K562 (cell line): Measurements from ENCODE around the gene DR1. TPM values are rescaled to one million over a fixed set of nuclear protein-coding genes. Genes with fewer than 3 reads are reported as not detected.

Source experiments
- BRD4 ChIP-seq: fragments of 200-600 bp; sonication (generic); IDR thresholded peaks from 2 replicates; pipeline ENCODE4 v1.6.1; 2017; ENCODE audit warnings: inconsistent platforms
- ESRRA ChIP-seq: fragments of 450-650 bp; IDR thresholded peaks from 2 replicates; pipeline ENCODE4 v1.6.1; 2014; ENCODE audit warnings: low read depth, mild to moderate bottlenecking, moderate library complexity, borderline replicate concordance
- FOXO4 ChIP-seq: fragments of 450-650 bp; formaldehyde crosslinking; IDR thresholded peaks from 2 replicates; pipeline ENCODE4 v1.4.0; 2020; ENCODE audit warnings: mild to moderate bottlenecking, moderate library complexity
- KDM2B ChIP-seq: fragments of 250-450 bp; sonication (Bioruptor Pico); IDR thresholded peaks from 2 replicates; pipeline ENCODE4 v1.8.0; 2021; ENCODE audit warnings: mild to moderate bottlenecking, moderate library complexity
- MNT ChIP-seq, 2 experiments: fragments of 450-650 bp; conservative IDR thresholded peaks; 2 replicates each; pipeline ENCODE4 v1.6.1; 2017; ENCODE audit warnings: mild to moderate bottlenecking in 2 of 2, moderate library complexity in 2 of 2
- MXI1 ChIP-seq: IDR thresholded peaks from 2 replicates; pipeline ENCODE4 v1.6.1; 2011; ENCODE audit warnings: low read depth, mild to moderate bottlenecking, improper control_type of control experiment, low read length
- NR4A1 ChIP-seq, 2 experiments: fragments of 250-450 bp in 1 of 2; fragments of 450-650 bp in 1 of 2; sonication (Bioruptor Pico) in 1 of 2; IDR thresholded peaks; 2 replicates each; pipeline versions ENCODE4 v1.4.0 to v1.6.1; 2016 to 2020; ENCODE audit warnings: mild to moderate bottlenecking in 2 of 2, missing compliant biosample characterization in 1 of 2, missing genetic modification characterization in 1 of 2, moderate library complexity in 1 of 2
- PCBP1 ChIP-seq: fragments of 200-400 bp; formaldehyde crosslinking; IDR thresholded peaks from 2 replicates; pipeline ENCODE4 v1.6.1; 2018; ENCODE audit warnings: mild to moderate bottlenecking, low read depth, low read length; ENCODE audit not compliant: poor library complexity, severe bottlenecking
- PRDM10 ChIP-seq: fragments of 450-650 bp; IDR thresholded peaks from 2 replicates; pipeline ENCODE4 v1.6.1; 2018; ENCODE audit not compliant: partially characterized antibody
- RNF2 ChIP-seq: sonication (generic); IDR thresholded peaks from 2 replicates; pipeline ENCODE4 v1.6.1; 2016
- SREBF2 ChIP-seq: sonication (generic); formaldehyde crosslinking; IDR thresholded peaks from 2 replicates; pipeline ENCODE4 v1.4.0; 2020; ENCODE audit warnings: mild to moderate bottlenecking, missing genetic modification reagents
- ZBTB2 ChIP-seq: fragments of 450-650 bp; IDR thresholded peaks from 2 replicates; pipeline ENCODE4 v1.6.1; 2016; ENCODE audit warnings: antibody characterized with exemption
- polyA plus RNA-seq, 8 experiments: library from polyadenylated mRNA; depleted of rRNA in 4 of 8; stranded (reverse) in 5 of 8; unstranded in 3 of 8; fragments of >200 nt; fragmentation: Nextera tagmentation in 2 of 8; fragmentation: Illumina TruSeq in 1 of 8; extraction: Ambion mirVana in 2 of 8; extraction: Trizol in 1 of 8; gene quantifications; 2 replicates each; pipeline versions ENCODE4 v1.2.1 to v1.2.3, GENCODE V29; 2011 to 2014; ENCODE audit warnings: inconsistent platforms in 1 of 8, missing spikeins in 1 of 8
- total RNA-seq, 7 experiments: library from RNA; depleted of rRNA in 6 of 7; stranded (reverse); fragments of >200 nt in 6 of 7; fragmentation: Illumina TruSeq in 2 of 7; extraction: Trizol in 2 of 7; gene quantifications; 2 replicates each; pipeline versions ENCODE4 v1.2.1 to v1.2.3, GENCODE V29; 2011 to 2021; ENCODE audit warnings: low replicate concordance in 1 of 7
- TF ChIP-seq, protein P1 (sequence below): sonication (generic); formaldehyde crosslinking; IDR thresholded peaks from 2 replicates; pipeline ENCODE4 v1.8.0; 2022; ENCODE audit warnings: mild to moderate bottlenecking, missing genetic modification reagents
- TF ChIP-seq, protein P2 (sequence below): fragments of 450-650 bp; formaldehyde crosslinking; IDR thresholded peaks from 2 replicates; pipeline ENCODE4 v1.4.0; 2022; ENCODE audit warnings: missing genetic modification characterization

The DR1 gene
- total and polyA plus RNA-seq, 9 of the 15 experiments (the other 6 are each of a cell fraction or from before 2014, with no cell fraction given) = 8.1 to 78.8 (median 46.3) TPM

GRCh38 chr1:93345633-93346420 is at the start of gene DR1 (continued):
- TF ChIP-seq MXI1 = peak; percentile 62; the same call in 1 of the 2 replicates
- peak; percentile 90 for TF ChIP-seq PCBP1
- TF ChIP-seq, protein P1, sequence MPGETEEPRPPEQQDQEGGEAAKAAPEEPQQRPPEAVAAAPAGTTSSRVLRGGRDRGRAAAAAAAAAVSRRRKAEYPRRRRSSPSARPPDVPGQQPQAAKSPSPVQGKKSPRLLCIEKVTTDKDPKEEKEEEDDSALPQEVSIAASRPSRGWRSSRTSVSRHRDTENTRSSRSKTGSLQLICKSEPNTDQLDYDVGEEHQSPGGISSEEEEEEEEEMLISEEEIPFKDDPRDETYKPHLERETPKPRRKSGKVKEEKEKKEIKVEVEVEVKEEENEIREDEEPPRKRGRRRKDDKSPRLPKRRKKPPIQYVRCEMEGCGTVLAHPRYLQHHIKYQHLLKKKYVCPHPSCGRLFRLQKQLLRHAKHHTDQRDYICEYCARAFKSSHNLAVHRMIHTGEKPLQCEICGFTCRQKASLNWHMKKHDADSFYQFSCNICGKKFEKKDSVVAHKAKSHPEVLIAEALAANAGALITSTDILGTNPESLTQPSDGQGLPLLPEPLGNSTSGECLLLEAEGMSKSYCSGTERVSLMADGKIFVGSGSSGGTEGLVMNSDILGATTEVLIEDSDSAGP (CRISPR knock-in tag) = peak; percentile 68; the same call in 1 of the 2 replicates
- TF ChIP-seq BRD4 = peak; percentile 95; the same call in 1 of the 2 replicates
- TF ChIP-seq ESRRA = peak; percentile 43; the same call in 1 of the 2 replicates
- 0 out of 2 replicates have a peak, but pooled peaks have one; percentile 55 for TF ChIP-seq ZBTB2
- no peak for TF ChIP-seq FOXO4 (CRISPR knock-in tag)
- peak; percentile 96 for TF ChIP-seq RNF2
- peak; percentile 54 for TF ChIP-seq PRDM10
- TF ChIP-seq, protein P2, sequence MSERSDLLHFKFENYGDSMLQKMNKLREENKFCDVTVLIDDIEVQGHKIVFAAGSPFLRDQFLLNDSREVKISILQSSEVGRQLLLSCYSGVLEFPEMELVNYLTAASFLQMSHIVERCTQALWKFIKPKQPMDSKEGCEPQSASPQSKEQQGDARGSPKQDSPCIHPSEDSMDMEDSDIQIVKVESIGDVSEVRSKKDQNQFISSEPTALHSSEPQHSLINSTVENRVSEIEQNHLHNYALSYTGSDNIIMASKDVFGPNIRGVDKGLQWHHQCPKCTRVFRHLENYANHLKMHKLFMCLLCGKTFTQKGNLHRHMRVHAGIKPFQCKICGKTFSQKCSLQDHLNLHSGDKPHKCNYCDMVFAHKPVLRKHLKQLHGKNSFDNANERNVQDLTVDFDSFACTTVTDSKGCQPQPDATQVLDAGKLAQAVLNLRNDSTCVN (CRISPR knock-in tag) = no peak
- TF ChIP-seq SREBF2 (CRISPR knock-in tag) = no peak
- 0 out of 2 replicates have a peak, but pooled peaks have one; percentile 13 for TF ChIP-seq NR4A1 (CRISPR knock-in tag; IDR thresholded peaks at IDR 0.05)
- TF ChIP-seq NR4A1 (tag; IDR thresholded peaks at IDR 0.05) = no peak
- no peak for TF ChIP-seq KDM2B
- peak; percentile 85 to 90 for TF ChIP-seq MNT (conservative IDR thresholded peaks at IDR 0.05)
